Fibroblast of skin of back (primary cell): ENCODE results near the gene PLS1.
A peak's percentile ranks its signal among the peaks of the same experiment; 100 is the strongest.
"Not testable (repeated sequence)": the region's sequence is repeated elsewhere in the genome, so short reads cannot be mapped to it uniquely, and the experiment has no call there.

ENCODE experiments used
- DNase-seq: peaks from one replicate; pipeline ENCODE4 v3.0.0-alpha.2; 2013

PLS1 gene

DNA sequence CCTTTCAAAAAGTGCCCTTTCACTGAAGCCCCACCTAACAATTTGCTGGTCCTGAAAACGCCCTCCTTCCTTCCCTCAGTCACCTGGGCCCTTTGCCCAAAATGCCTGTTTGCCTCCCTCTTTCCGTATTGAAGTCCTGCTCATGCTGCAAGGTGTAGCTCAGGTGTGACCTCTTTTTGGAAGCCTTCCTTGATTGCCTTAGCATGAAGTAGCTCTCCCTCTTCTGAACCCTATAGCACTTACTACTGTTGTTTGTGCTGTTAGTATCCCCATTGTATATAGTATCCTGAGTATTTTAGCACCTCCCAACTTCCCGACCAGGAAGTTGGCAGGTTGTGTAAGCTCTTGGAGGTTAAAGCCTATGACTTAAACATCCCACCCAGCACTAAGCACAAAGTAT is 1.7 kb downstream of the PLS1 start:
- DNase-seq: no peak

DNA sequence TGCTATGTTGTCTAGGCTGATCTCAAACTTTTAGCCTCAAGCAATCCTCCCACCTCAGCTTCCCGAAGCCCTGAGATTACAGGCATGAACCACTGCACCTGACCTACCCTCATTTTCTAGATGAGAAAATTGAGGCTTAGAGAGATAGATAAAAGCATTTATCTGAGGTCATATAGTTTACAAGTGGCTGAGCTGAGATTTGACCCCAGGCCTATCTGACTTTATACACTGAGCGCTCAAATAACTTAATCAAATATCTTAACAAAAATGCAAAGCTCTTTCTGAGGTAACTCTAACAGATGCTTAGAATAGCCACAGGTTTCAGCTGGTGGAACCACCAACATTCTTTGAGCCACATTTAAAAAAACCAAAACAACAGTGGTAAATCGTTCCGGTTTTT is 5.5 kb downstream of the PLS1 start:
- DNase-seq: no peak

DNA sequence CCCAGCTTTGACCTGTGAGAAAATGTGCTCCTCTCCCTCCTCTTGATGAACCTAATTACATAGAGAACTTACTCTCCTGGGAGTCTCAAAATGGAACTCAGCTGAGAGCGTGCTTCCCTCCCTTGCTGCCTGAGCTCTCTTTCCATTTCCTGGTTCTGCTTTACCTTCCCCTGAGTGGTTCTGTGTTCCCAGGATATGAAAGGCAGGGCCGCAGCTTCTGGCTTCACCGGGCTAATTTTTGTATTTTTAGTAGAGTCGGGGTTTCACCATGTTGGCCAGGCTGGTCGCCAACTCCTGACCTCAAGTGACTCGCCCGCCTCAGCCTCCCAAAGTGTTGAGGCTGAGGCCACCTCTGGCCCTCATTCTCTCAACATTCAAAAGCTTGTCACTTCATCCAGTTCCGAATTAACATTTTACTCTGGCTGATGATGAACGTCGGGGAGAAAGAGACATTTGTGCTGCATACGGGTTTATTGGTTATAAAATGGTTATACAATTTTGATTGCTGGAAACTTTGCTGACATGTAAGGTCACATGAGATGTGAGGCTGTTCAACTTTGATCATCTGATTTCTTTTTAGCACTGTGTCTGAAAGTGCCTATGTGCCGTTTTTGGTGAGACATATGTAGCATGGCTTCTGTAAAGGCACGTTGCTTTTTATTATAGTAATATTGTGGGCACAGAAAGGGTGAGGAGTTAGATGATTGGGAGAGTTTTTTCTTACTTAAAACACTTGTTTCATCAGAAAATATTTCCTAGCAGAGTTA is 6.6 kb downstream of the PLS1 start:
- DNase-seq: no peak

DNA sequence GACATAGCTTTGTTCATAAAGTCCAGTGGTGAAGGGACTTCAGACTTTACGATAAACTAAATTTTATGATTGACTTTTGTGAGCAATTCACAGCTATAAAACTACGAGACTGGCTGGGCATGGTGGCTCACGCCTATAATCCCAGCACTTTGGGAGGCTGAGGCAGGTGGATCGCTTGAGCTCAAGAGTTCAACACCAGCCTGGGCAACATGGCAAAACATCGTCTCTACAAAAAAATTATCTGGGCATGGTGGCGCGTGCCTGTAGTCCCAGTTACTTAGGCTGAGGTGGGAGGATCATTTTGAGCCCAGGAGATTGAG is 7.2 kb downstream of the PLS1 start:
- DNase-seq: not testable (repeated sequence)

DNA sequence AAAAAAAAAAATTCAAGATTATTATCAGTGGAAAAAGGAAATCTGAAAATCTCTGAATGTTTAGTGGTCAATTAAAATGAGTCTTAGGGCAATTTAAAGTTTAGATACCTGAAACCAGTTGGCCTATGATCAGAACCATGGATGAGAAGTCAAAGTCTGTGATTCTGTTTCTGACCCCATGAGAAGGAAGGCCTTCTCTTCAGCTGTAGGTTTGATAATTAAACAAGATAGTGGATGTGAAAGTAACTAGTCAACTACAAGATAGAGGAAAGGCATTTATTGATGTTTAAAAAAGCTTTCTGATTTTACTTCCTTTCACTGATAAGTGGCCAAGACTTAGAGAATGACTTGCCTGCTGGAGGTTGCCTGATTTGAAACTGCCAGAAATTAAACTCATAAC is 8.7 kb downstream of the PLS1 start:
- no peak for DNase-seq

DNA sequence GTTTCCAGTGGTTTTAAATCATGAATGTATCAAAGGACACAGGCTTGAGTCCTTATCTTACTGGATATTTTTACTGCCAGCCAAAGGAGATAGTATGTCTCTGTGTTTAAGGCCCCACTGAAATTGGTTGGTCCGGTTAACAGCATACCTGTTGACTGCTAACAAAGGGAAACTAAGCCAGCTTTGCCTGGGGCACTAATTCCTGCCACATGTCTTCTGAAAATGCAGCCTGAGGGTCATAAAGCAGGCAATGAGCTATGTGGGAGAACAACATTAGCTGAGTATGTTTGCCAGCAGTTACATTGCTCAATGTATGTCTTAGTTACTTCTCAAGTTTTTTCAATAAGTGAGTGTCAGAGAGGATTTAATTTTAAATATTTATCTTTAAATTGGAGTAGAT is 12.4 kb downstream of the PLS1 start:
- no peak for DNase-seq

DNA sequence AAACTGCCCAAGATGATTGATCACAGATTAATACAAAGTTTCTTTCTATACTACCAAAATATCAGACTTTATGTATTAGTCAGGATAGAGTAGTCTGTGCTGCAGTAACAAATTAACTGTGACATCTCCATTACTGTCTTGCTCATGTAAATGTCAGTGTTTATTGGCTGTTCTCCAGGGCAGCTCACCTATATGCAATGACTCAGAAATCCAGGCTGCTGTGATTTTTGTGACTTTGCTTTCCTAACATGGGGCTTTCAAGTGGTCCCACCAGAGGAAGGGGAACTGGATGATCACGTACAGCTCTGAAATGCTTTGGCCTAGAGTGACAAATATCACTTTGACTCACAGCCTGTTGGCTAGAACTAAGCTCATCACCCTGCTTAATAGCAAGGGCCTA is 12.9 kb downstream of the PLS1 start:
- DNase-seq: no peak

DNA sequence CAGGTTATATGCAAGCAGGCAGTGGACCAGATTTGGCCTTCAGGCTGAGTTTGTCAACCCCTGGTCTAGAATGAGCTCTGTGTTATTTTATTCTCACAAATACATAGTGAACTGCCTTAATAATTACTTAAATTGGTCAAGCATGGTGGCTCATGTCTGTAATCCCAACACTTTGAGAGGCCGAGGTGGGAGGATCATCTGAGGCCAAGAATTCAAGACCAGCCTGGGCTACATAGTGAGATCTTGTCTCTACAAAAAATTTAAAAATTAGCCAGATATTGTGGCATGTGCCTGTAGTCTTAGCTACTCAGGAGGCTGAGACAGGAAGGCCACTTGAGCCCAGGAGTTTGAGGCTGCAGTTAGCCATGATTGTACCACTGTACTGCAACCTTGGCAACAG is 15.0 kb downstream of the PLS1 start:
- no peak for DNase-seq

DNA sequence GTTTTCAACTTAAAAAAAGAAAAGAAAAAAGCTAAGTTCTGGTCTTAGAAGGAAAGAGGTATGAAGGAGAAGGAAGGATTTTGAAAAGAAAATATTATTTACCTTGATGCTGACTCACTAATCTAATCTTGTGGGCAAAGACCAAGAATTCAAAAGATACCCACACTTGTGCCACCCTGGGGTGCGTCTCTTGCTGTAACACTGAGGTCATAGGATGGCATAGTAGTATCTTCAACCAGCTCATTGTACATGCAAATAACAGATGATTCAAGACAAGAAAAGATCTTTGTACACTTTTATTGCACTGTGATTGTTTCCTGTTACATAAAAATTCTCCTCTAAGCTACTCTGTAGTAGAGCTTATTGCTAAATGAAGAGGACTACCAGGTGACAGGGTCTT is 17.3 kb downstream of the PLS1 start:
- no peak for DNase-seq

DNA sequence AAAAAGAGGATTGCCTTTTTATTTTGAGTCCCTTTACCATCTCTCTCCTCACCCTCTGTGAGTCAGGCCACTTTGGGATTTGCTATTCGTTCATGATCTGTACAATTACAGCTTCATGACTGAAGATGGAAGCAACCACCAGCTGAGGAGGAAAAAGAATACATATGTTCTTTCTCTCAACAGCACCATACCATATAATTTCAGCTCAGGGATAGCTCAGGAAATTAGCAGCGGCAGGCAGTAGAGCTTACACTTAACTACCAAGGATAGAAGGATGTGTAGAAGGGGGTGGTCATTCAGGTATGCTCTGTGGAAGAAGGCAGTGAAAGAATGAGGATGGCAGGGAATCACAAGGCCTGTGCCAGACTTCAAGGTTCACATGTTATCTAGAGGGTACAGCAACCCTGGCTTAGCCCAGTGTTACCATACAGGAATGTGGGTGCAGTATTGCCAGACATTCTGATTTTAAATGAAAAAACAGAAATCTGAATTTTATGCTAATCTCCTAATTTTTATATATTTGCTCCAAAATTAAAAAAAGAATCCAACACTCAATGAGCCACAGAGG is 17.9 kb downstream of the PLS1 start:
- DNase-seq: no peak

DNA sequence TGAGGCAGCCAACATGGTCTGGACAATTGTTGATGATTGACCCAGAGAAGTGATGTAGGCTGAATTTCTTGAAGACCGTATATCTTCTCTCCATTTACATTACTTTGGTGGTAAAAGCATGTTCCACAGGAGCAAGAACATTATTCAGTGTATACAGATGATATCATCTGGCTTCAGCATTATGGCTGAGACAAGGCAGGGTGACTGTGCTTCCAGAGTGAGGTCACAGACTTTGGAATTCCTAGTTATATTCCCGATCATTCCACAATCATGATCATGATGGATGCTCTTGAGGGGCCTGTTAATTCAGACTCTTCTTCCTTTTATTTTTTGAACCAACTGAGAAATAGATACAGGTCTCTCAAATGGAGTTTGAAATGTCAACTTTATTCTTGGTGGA is 19.0 kb downstream of the PLS1 start:
- DNase-seq: peak; percentile 15

DNA sequence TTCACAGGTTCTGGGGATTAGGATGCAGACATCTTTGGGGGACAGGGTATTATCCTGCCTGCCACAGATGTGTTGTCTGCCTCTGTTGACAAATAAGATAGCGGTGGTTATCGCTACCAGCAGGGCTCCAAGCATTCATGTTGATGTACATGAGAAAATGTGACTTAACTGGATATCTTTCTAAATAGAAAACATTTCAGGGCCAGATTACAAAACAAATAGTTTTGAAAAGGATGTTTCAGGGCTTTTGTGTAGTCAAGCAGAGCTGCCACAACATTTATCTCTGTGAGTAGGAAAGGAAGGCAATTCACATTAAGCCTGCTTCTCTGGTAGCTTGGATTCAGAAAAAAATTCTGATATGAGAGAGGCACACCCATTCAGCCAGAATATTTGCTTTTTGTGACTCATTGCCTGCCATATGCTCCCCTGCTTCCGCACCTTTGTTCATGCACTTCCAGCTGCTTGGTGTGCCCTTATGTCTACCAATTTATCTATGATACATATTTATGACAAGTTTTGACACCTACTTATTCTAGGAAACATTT is 22.8 kb downstream of the PLS1 start:
- peak; percentile 4 for DNase-seq

DNA sequence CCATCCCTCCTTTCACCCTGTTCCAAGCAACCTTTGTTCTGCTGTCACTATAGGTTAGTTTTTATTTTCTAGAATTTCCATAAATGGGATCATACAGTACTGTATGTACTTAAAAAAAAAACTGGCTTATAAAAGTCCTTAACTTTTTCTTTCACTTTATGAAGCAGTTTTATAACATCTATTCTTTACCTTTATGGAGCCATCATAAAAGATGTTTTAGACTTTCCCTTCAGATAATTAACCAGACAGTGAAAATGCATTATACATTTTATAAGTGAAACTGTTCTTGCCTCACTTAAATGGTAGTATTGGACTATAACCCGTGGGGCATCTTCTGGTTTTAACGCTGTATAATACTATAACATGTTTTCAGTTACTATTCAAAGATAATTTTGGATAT is 26.2 kb downstream of the PLS1 start:
- DNase-seq: no peak

DNA sequence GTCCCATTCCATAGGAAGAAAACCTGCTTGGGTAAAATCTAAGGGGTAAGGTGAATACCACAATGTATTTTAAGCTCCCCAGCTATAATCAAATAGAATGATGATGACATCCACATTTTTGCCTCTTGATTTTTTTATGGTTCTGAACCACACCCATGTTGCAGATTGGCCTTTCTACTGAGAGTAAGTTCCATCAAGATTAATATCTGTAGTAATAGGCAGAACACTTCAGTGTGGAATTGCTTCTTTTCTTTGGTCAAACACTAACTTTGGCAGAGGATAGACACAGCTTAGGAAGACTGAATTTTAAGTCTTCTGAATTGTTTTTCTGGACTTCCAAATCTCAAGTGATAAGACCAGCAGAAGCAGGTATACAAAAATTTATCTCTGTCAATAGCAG is 27.0 kb downstream of the PLS1 start:
- no peak for DNase-seq

DNA sequence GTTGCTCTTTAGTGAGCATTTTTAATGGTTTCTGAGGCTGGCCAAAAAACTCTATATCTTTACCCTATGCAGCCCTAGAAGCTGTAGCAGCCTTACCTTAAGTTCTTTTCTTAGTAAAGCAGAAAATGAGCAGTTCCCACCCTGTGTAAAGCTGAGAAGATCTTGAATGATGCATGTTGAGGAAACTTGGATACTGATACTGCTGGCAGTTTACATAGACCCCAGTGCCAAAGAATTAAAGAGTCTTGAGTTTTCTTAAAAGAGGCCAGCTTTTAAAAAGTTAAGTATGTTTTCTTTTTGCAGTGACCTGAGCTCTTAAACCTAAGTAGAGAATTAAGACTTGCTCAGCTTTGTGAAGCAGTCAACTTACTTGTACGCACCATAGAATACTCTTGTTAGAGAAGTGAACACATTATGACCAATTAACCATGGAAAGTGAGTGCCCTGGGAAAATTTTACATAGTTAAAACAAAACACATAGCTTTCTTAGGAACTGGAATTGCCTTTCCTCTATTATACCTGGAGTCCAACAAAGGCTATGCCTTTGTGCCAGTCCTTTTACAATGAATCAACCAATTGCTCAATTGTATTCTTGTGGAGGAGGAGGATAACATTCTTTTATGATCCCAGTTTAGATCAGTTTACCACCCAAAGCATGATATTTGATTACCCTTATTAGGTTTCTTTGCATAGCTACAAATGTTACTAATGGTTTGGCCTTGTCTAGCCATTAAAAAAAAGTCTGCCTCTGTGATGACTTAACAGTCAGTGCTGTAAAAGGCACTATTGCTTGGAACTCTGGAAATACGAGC is 28.4 kb downstream of the PLS1 start:
- no peak for DNase-seq

DNA sequence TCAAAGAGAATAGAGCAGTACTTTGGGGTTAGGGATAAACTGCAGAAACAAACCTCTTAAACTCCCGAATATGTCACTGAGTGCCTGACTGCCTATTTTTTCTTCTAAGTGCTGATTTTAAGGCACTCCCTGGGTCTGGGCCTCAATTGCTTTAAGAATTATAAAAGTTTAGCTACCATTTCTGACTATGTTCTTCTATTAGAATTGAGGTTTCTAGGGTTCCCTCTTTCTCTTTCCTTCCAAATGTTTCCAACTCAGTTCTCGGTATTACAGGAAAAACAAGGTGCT is 28.9 kb downstream of the PLS1 start:
- DNase-seq: no peak

DNA sequence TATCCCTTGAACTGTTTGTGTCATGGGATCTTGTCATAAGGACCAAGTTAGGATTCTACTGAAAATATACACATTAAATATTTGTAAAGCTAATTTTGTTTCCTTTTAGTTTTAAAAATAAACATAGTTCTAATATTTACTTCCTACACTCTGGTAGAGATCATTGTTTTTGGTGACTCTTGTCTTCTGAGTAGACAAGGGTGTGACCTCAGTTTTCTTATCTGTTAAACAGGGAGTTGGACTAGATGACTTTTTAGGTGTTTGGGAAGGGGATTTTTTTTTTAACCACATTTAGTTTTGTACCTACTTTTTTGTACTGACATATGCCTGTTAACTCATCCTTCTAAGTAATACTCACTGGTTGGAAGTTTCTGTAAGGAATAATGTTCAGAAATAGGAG is 30.8 kb downstream of the PLS1 start:
- no peak for DNase-seq

DNA sequence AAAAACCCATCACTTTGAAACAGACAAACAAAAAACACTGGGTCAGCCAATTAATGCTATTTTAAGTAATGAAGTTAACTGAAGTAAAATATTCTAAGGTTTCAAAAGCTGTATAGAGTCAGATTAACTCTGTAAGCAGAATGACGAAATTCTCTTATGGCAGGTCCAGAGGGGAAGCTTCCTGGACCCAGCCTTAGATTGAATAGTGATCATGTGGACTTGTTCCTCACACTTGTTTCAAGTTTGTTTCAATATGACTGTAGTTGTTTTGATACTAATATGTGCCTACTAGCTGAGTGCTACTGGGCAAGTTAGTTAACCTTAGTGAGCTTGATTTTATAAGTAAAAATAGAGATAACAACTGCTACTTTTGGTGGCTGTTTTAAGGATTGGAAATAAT is 32.6 kb downstream of the PLS1 start:
- no peak for DNase-seq

DNA sequence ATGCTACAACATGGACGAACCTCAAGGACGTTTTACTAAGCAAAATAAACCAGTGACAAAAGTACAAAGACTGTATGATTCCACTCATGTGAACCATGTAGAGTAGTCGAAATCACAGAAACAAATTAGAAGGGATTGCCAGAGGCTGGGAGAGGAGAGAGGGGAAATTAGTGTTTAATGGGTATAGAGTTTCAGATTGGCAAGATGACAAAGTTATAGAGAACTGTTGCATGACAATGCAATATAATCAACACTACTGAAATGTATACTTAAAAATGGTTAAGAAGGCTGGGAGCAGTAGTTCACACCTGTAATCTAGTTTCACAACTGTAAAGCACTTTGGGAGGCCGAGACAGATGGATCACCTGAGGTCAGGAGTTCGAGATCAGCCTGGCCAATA is 36.9 kb downstream of the PLS1 start:
- no peak for DNase-seq

DNA sequence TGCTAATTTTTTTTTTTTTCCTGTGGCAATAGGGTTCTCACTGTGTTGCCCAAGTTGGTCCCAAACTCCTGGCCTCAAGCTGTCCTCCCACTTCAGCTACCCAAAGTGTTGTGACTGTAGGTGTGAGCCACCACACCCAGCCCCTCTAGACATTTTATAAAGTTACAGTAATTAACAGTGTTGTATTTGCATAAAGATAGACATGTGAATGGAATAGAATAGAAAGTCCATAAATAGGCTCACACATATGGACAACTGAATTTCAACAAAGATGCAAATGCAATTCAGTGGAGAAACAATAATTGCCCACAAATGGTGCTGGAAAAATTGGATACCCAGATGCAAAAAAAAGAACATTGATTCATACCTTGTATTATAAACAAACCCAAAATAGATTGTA is 39.9 kb downstream of the PLS1 start:
- DNase-seq: no peak

DNA sequence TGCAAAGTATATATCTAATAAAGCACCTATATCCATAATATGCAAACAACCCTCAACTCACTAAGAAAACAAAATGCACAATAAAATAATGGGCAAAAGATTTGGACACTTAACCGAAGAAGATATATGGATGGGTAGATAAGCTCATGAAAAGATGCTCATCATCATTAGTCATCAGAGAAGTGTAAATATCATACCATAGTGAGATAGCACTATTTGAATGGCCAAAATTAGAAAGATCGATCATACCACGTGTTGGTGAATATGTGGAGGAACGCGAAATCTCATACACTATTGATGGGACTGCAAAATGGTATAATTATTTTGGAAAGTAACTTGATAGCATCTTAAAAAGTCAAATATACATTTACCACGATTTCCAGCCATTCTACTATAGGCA is 40.5 kb downstream of the PLS1 start:
- DNase-seq: no peak

DNA sequence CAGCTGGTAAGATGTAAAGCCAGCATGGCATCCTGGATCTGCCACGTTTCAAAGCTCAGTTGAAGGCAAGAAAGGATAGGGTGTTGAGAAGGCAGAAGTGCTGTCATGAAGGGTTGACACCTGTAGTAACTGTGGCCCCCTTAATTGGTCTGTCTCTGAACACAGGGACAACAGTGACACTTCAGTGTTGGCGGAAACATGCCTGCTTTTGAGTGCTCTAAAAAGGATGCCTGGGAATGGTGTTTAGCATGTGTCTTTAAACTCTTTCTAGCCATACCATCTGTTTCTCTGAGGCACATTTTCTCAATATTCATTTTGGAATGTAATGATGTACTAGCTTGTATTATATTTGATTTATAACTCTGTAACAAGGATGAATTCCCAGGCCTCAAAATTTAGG is 42.1 kb downstream of the PLS1 start:
- DNase-seq: no peak

DNA sequence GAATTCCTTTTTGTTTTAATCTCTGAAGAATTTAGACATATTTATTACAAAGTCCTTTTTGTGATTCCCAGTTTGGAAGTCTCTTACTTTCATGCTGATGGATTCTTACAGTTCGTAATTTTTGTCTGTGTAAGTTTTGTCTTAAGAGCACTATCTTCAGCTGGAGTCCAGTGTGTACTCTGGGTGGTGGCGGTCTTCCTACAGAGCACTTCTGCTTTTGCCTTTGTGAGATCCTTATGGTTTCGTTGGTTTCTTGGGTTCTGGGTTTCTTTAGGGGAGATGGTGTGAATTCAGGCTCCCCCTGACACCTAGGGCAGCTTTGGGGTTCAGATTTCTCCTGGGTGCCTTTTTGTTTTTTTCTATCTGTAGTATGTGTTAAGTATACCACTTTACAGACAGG is 45.3 kb downstream of the PLS1 start:
- DNase-seq: no peak

DNA sequence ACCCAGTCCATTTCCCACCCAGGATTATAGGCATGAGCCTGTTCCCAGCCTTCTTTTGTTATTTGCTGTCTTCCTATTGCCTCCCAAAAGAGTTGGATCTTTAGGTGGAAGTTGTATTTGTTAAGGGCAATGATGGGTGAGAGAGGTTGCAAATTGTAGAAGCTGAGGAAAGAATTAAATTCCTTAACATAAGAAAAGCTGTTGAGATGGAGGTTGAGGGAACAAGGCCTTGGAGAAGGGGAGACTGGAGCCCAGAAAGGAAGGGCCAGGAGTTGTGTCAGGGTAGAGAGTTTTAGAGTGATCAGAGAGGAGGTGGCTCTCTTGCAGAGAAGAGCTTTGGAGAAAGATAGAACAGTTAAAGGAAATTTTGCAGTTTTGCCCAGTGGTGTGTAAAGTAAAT is 46.8 kb downstream of the PLS1 start:
- DNase-seq: no peak
